Lower leg skin (tissue), 4 donors: Measurements from ENCODE around the gene RILPL2. TPM values are rescaled to one million over a fixed set of nuclear protein-coding genes. Genes with fewer than 3 reads are reported as not detected.

Source experiments
- DNase-seq, 2 donors: peaks; one replicate each; pipeline ENCODE4 v3.0.0-alpha.2; 2019; ENCODE audit warnings: low spot score in 2 of 2
- H3K4me3 ChIP-seq: fragments of 200-600 bp; sonication (generic); 2 replicates; pipeline ENCODE4 v1.5.1; 2017; ENCODE audit warnings: mild to moderate bottlenecking, low read depth; ENCODE audit not compliant: poor library complexity, severe bottlenecking
- POLR2A ChIP-seq, 2 donors: fragments of 450-650 bp; IDR thresholded peaks; one replicate each; pipeline ENCODE4 v1.6.1; 2016 to 2017; ENCODE audit warnings: antibody characterized with exemption in 2 of 2, mild to moderate bottlenecking in 1 of 2, moderate library complexity in 1 of 2
- WGBS, 2 donors: methylation state at CpG; one replicate each; pipeline ENCODE4 v1.1.5; 2018; 5-methylcytosine and 5-hydroxymethylcytosine counted together
- intact Hi-C: fragments of 100-400 bp; cut with DNase I; formaldehyde crosslinking; loops from one replicate; pipeline ENCODE4 v1.15.0; 2023; ENCODE audit warnings: low total_unique reads
- total RNA-seq, 4 donors: library from RNA; depleted of rRNA; stranded (reverse); fragments of >200 nt; gene quantifications; one replicate each; pipeline ENCODE4 v1.1.0, GENCODE V29; 2016
- TF ChIP-seq, protein P1 (sequence below), 3 donors: fragments of 450-650 bp; IDR thresholded peaks; one replicate each; pipeline ENCODE4 v1.5.1; 2016; ENCODE audit warnings: antibody characterized with exemption in 3 of 3, mild to moderate bottlenecking in 3 of 3, moderate library complexity in 2 of 3

RILPL2 gene
- total RNA-seq, 4 donors from 2014 or later: 2.8 to 5.6 (median 4.2) TPM

DNA sequence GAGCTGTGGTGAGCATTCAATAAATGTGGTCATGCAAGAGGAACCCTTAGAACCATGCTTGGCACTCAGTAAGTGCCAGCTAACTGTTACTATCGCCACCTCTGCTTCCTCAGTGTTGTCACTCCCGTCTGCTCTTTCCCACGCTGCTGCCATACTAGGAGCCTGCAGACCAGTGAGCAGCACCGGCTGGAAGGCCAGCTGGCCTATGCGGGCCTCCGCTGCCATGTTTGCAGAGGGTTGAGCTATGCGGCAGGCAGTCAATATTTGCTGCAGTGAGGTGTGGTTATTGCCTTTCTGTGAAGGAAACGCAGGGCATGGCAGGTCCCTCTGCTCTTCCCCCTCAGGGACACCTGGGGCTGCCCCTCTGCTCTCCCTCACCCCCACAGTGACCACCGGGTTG is 39.5 kb downstream of the RILPL2 start:
- TF ChIP-seq, protein P1, sequence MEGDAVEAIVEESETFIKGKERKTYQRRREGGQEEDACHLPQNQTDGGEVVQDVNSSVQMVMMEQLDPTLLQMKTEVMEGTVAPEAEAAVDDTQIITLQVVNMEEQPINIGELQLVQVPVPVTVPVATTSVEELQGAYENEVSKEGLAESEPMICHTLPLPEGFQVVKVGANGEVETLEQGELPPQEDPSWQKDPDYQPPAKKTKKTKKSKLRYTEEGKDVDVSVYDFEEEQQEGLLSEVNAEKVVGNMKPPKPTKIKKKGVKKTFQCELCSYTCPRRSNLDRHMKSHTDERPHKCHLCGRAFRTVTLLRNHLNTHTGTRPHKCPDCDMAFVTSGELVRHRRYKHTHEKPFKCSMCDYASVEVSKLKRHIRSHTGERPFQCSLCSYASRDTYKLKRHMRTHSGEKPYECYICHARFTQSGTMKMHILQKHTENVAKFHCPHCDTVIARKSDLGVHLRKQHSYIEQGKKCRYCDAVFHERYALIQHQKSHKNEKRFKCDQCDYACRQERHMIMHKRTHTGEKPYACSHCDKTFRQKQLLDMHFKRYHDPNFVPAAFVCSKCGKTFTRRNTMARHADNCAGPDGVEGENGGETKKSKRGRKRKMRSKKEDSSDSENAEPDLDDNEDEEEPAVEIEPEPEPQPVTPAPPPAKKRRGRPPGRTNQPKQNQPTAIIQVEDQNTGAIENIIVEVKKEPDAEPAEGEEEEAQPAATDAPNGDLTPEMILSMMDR (IDR thresholded peaks at IDR 0.05): no peak
- no peak for TF ChIP-seq POLR2A (IDR thresholded peaks at IDR 0.05)
- intact Hi-C loops: no loop called here
- no peak overlapping the region for H3K4me3 ChIP-seq
- WGBS, 2 donors: 77 to 89% methylated on average over 9 of the region's 9 CpGs
- DNase-seq: no peak

GRCh38 chr12:123396543-123396942 is 39.9 kb downstream of the RILPL2 start:
- no peak for TF ChIP-seq POLR2A (IDR thresholded peaks at IDR 0.05)
- TF ChIP-seq, protein P1 (IDR thresholded peaks at IDR 0.05): no peak
- intact Hi-C loops: no loop called here
- no peak for DNase-seq
- no peak overlapping the region for H3K4me3 ChIP-seq
- 100% methylated on average over 2 of the region's 2 CpGs for WGBS, 2 donors

DNA sequence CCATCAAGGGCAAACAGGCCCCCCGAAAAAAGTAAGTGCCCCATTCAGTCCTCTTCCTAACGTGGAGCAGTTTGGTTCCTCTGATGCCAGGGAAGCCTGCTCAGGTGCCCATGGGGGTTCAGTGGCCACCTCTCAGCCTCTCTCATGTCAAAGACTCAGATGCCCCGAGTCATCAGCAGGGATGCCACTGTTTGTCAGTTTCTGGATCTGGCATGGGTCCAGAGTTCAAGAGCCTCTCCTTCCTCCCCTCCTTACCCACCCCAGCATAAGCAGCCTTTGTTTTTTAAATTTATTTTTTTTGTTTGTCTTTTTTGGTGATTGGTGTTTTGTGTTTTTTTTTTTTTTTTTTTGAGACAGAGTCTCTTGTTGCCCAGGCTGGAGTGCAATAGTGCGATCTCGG is 41.2 kb downstream of the RILPL2 start:
- TF ChIP-seq, protein P1 (IDR thresholded peaks at IDR 0.05): no peak
- no peak for TF ChIP-seq POLR2A (IDR thresholded peaks at IDR 0.05)
- DNase-seq: no peak
- 86 to 91% methylated on average over 5 of the region's 5 CpGs for WGBS, 2 donors
- H3K4me3 ChIP-seq: no peak overlapping the region
- intact Hi-C loops: no loop called here

- no peak for DNase-seq
- H3K4me3 ChIP-seq: no peak overlapping the region
- intact Hi-C loops: no loop called here
- WGBS, 2 donors: 79 to 83% methylated on average over 4 of the region's 4 CpGs
- TF ChIP-seq, protein P1 (IDR thresholded peaks at IDR 0.05): no peak
- no peak for TF ChIP-seq POLR2A (IDR thresholded peaks at IDR 0.05)
Observed at GRCh38 chr12:123393747-123394146, 42.7 kb downstream of the RILPL2 start.

DNA sequence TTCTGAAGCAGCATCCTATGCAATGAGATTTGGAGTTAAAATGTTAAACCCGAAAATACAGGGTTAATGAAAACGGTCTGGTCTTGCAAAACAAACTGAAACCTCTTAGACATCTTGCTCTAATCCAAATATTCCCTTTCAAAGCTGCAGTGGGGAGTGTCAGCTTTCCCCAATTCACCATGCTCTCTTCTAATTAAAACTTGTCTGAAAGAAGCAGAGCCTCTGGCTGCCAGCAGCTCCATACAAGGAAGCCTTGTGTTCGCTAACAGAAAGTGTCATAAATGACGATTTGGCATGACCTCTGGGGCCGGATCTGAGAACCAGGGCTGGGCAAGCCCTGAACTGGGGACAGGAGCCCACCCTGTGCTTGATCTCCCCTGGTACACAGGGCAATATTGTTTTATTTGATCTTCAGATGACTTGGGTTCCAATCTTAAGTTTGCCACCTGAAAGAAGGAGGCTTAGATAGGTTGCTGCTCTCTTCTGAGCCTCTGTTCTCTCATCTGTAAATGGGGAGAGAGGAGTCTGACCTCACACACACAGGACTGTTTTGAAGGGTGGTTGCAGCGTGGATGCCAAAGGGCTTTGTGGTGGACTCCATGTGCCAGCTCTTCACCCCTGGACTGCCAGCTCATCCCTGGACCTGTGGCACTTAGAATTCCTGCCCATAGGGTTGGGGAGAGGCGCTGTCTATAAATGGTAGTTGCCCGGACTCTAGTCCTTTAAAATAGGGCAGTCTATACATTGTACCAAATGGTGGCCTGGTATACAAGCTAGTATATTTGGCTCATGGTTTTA is 44.7 kb downstream of the RILPL2 start:
- TF ChIP-seq, protein P1 (IDR thresholded peaks at IDR 0.05): no peak
- TF ChIP-seq POLR2A (IDR thresholded peaks at IDR 0.05): no peak
- intact Hi-C loops: no loop called here
- H3K4me3 ChIP-seq: no peak overlapping the region
- DNase-seq: no peak
- 61 to 62% methylated on average over 8 of the region's 8 CpGs for WGBS, 2 donors
